Neural progenitor cell (in vitro differentiated cells): Measurements from ENCODE around the gene NTM. TPM values are rescaled to one million over a fixed set of nuclear protein-coding genes. Genes with fewer than 3 reads are reported as not detected.

Experiments
- DNase-seq: peaks from one replicate; pipeline ENCODE4 v3.0.0-alpha.2; 2016; ENCODE audit warnings: low spot score
- H2AFZ ChIP-seq: fragments of 200-600 bp; sonication (generic); replicated peaks from 2 replicates; pipeline ENCODE4 v1.6.1; 2016; ENCODE audit warnings: antibody characterized with exemption
- H3F3A ChIP-seq: fragments of 200-600 bp; sonication (generic); 2 replicates; pipeline ENCODE4 v1.6.1; 2016; ENCODE audit warnings: antibody characterized with exemption, low read depth
- H3K27ac ChIP-seq: fragments of 200-600 bp; sonication (generic); 2 replicates; pipeline ENCODE4 v1.5.1; 2016; ENCODE audit warnings: mild to moderate bottlenecking
- H3K27me3 ChIP-seq: fragments of 200-600 bp; sonication (generic); 2 replicates; pipeline ENCODE4 v1.6.1; 2016; ENCODE audit warnings: mild to moderate bottlenecking, moderate library complexity
- H3K36me3 ChIP-seq: fragments of 200-600 bp; sonication (generic); 2 replicates; pipeline ENCODE4 v1.5.1; 2016
- H3K4me1 ChIP-seq: fragments of 200-600 bp; sonication (generic); 2 replicates; pipeline ENCODE4 v1.6.1; 2016; ENCODE audit warnings: mixed run types
- H3K4me2 ChIP-seq: fragments of 200-600 bp; sonication (generic); 2 replicates; pipeline ENCODE4 v1.6.1; 2016
- H3K4me3 ChIP-seq: fragments of 200-600 bp; sonication (generic); 2 replicates; pipeline ENCODE4 v1.5.1; 2016
- H3K79me2 ChIP-seq: fragments of 200-600 bp; sonication (generic); 2 replicates; pipeline ENCODE4 v1.6.1; 2016; ENCODE audit warnings: low read depth
- H3K9ac ChIP-seq: fragments of 200-600 bp; sonication (generic); 2 replicates; pipeline ENCODE4 v1.6.1; 2016
- H3K9me3 ChIP-seq: fragments of 200-600 bp; sonication (generic); 2 replicates; pipeline ENCODE4 v1.5.1; 2016; ENCODE audit warnings: low read depth
- H4K20me1 ChIP-seq: fragments of 200-600 bp; sonication (generic); 2 replicates; pipeline ENCODE4 v1.6.1; 2016; ENCODE audit warnings: low read depth
- H3K27ac Mint-ChIP-seq: 3 replicates; pipeline ENCODE4 v1.8.0; 2021; ENCODE audit warnings: mixed read lengths
- H3K27me3 Mint-ChIP-seq: 2 replicates; pipeline ENCODE4 v1.8.0; 2022; ENCODE audit warnings: low read depth, mild to moderate bottlenecking, inconsistent platforms, moderate library complexity, mixed read lengths; ENCODE audit not compliant: insufficient read depth
- H3K36me3 Mint-ChIP-seq: 3 replicates; pipeline ENCODE4 v1.8.0; 2021; ENCODE audit warnings: mixed read lengths
- H3K4me1 Mint-ChIP-seq: 3 replicates; pipeline ENCODE4 v1.8.0; 2021; ENCODE audit warnings: mixed read lengths
- H3K4me3 Mint-ChIP-seq: 3 replicates; pipeline ENCODE4 v1.8.0; 2021; ENCODE audit warnings: mild to moderate bottlenecking, moderate library complexity, mixed read lengths
- H3K9me3 Mint-ChIP-seq: 3 replicates; pipeline ENCODE4 v1.8.0; 2020; ENCODE audit warnings: mixed read lengths
- EZH2 ChIP-seq: fragments of 200-600 bp; sonication (generic); IDR thresholded peaks from 2 replicates; pipeline ENCODE4 v1.6.1; 2017; ENCODE audit warnings: antibody characterized with exemption, mild to moderate bottlenecking, moderate library complexity
- EZH2phosphoT487 ChIP-seq: fragments of 200-600 bp; sonication (generic); IDR thresholded peaks from 2 replicates; pipeline ENCODE4 v1.6.1; 2017; ENCODE audit warnings: antibody characterized with exemption
- total RNA-seq: library from RNA; depleted of rRNA; stranded (reverse); fragments of >200 nt; gene quantifications from 2 replicates; pipeline ENCODE4 v1.2.3, GENCODE V29; 2015; ENCODE audit warnings: low replicate concordance
- TF ChIP-seq, protein P1 (sequence below): fragments of 200-600 bp; sonication (generic); IDR thresholded peaks from 2 replicates; pipeline ENCODE4 v1.5.1; 2017; ENCODE audit warnings: antibody characterized with exemption, mild to moderate bottlenecking

The NTM gene
- total RNA-seq, 1 donor from 2014 or later = 4.3 TPM

DNA sequence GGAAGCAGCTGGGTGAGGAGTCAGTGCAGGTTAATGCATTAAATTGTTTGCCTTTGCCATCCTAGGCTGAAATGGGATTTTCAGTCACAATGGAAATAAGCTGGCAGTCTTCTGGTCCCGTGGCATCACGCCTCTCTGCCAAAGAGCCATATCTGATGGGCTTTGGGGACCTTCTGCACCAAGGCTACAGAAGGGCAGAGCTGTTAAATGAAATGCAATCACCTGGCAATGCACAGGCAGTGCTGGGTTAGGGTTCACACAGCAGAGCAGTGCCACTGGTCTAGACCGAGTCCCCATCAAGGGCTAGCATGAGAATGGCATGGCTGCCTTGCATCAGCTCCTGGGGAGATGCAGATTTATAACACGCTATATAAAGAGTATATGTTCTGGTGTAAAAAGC lies 749.2 kb downstream of the NTM start:
- H3F3A ChIP-seq = no peaks in the 10 kb centered on the region
- H3K4me1 Mint-ChIP-seq = peaks cover 16% of the 10 kb centered on the region
- H3K27me3 ChIP-seq = no peaks in the 10 kb centered on the region
- no peaks in the 10 kb centered on the region for H4K20me1 ChIP-seq
- TF ChIP-seq, protein P1, sequence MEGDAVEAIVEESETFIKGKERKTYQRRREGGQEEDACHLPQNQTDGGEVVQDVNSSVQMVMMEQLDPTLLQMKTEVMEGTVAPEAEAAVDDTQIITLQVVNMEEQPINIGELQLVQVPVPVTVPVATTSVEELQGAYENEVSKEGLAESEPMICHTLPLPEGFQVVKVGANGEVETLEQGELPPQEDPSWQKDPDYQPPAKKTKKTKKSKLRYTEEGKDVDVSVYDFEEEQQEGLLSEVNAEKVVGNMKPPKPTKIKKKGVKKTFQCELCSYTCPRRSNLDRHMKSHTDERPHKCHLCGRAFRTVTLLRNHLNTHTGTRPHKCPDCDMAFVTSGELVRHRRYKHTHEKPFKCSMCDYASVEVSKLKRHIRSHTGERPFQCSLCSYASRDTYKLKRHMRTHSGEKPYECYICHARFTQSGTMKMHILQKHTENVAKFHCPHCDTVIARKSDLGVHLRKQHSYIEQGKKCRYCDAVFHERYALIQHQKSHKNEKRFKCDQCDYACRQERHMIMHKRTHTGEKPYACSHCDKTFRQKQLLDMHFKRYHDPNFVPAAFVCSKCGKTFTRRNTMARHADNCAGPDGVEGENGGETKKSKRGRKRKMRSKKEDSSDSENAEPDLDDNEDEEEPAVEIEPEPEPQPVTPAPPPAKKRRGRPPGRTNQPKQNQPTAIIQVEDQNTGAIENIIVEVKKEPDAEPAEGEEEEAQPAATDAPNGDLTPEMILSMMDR = no peak
- TF ChIP-seq EZH2phosphoT487 (no peak), EZH2 (no peak)
- no peaks in the 10 kb centered on the region for H3K9me3 Mint-ChIP-seq
- no peak overlapping the region for H2AFZ ChIP-seq
- no peak overlapping the region for H3K27ac Mint-ChIP-seq
- H3K4me2 ChIP-seq = no peak overlapping the region
- H3K27me3 Mint-ChIP-seq = peaks cover 10% of the 10 kb centered on the region
- DNase-seq = no peak
- no peaks in the 10 kb centered on the region for H3K9me3 ChIP-seq
- H3K4me1 ChIP-seq = no peaks in the 10 kb centered on the region
- H3K9ac ChIP-seq = no peak overlapping the region
- no peaks in the 10 kb centered on the region for H3K36me3 Mint-ChIP-seq
- no peak overlapping the region for H3K4me3 Mint-ChIP-seq
- no peaks in the 10 kb centered on the region for H3K79me2 ChIP-seq
- H3K36me3 ChIP-seq = no peaks in the 10 kb centered on the region
- H3K4me3 ChIP-seq = no peak overlapping the region
- no peak overlapping the region for H3K27ac ChIP-seq

GRCh38 chr11:132122735-132123134 lies 752.3 kb downstream of the NTM start:
- H3K9ac ChIP-seq = no peak overlapping the region

DNA sequence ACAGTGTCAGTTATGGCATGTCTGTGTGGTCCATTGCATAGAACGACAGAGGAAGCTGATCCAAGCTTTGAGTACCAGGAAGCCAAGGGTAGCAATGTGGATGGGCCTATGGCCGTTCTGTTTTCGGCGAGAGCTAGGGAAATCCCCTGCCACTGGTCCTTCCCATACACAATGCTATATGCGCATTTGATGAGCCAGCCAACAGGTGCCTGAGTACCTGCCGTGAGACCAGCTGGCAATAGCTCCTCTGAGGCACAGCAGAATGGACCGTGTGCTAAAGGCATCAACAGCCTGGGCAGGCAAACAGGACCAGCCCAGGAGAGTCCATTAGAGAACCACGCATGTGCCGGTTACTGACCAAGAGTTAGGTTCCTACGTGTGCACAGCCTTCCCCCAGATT lies 753.0 kb downstream of the NTM start:
- no peak for TF ChIP-seq EZH2phosphoT487
- no peak for TF ChIP-seq EZH2
- TF ChIP-seq, protein P1 = no peak
- Histone ChIP-seq H3K9ac (no peak overlapping the region), H3F3A (peaks cover 16% of the 10 kb centered on the region), H3K9me3 (no peaks in the 10 kb centered on the region), H3K27me3 (no peaks in the 10 kb centered on the region), H4K20me1 (no peaks in the 10 kb centered on the region), H3K4me1 (peaks cover 7% of the 10 kb centered on the region), H3K79me2 (no peaks in the 10 kb centered on the region), H2AFZ (no peak overlapping the region), H3K4me3 (no peak overlapping the region), H3K27ac (no peak overlapping the region), H3K36me3 (no peaks in the 10 kb centered on the region), H3K4me2 (no peak overlapping the region)
- Mint-ChIP-seq H3K4me3 (no peak overlapping the region), H3K36me3 (no peaks in the 10 kb centered on the region), H3K9me3 (no peaks in the 10 kb centered on the region), H3K27me3 (peaks cover 7% of the 10 kb centered on the region), H3K4me1 (peaks cover 19% of the 10 kb centered on the region), H3K27ac (no peak overlapping the region)
- DNase-seq = no peak

More at GRCh38 chr11:132122735-132123134, 752.3 kb downstream of the NTM start:
- Histone ChIP-seq H3K4me3 (no peak overlapping the region), H3K27ac (no peak overlapping the region), H3K27me3 (no peaks in the 10 kb centered on the region), H3K9me3 (no peaks in the 10 kb centered on the region), H4K20me1 (no peaks in the 10 kb centered on the region), H3F3A (peaks cover 16% of the 10 kb centered on the region), H3K4me2 (no peak overlapping the region), H3K79me2 (no peaks in the 10 kb centered on the region), H3K36me3 (no peaks in the 10 kb centered on the region), H3K4me1 (peaks cover 7% of the 10 kb centered on the region), H2AFZ (no peak overlapping the region)
- H3K4me3 Mint-ChIP-seq = no peak overlapping the region
- DNase-seq = no peak
- TF ChIP-seq, protein P1 = no peak
- TF ChIP-seq EZH2 = no peak
- no peak for TF ChIP-seq EZH2phosphoT487
- peaks cover 17% of the 10 kb centered on the region for H3K4me1 Mint-ChIP-seq
- no peaks in the 10 kb centered on the region for H3K9me3 Mint-ChIP-seq
- H3K36me3 Mint-ChIP-seq = no peaks in the 10 kb centered on the region
- H3K27ac Mint-ChIP-seq = no peak overlapping the region
- H3K27me3 Mint-ChIP-seq = peaks cover 7% of the 10 kb centered on the region
